SH-SY5Y (cell line): ENCODE results near the gene IL4R.

Experiments used
- GATA2 ChIP-seq: IDR thresholded peaks from 2 replicates; pipeline ENCODE4 v1.6.1; 2011; ENCODE audit warnings: mild to moderate bottlenecking, low read depth, low read length
- GATA3 ChIP-seq: IDR thresholded peaks from 2 replicates; pipeline ENCODE4 v1.6.1; 2011; ENCODE audit warnings: low read depth, mild to moderate bottlenecking, low read length, moderate library complexity

DNA sequence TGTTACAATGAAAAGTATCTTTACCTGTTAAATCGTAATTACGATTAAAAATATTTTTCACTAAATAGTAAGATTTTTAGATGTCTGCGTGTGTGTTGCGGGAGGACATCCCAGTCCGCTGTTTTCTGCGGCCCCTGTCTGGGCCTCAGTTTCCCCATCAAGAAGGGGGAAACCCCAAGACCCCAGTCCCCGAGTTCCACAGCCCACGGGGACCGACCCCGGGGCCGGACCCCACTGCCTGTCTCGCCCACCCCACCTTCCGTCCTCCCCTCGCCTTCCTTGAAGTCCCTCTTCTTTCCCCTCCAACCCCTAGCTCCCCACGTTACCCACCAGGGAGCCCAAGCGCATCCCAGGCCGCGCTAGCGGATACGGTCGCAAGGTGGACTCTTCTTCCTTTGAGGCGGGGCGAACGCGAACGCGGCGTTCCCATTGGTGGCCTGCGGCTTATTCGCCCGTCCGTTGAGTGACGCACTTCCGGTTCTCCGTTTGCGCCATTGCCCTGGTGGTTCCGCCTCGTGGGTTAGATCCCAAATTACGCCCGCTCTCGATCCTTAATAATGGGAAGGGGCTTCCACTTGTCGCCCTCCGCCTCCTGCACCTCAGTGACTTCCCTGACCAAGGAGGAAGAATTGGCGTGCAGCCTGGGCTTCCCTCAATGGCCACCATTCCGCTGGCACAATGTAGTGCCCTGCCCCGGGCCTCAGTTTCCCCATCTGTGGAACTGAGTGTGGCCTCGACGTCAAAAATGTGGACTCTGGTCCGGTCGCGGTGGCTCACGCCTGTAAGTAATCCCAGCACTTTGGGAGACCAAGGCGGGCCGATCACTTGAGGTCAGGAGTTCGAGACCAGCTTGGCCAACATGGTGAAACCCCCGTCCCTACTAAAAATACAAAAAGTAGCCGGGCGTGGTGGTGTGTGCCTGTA is 45.1 kb upstream of the IL4R start, which contains the start of gene NSMCE1:
- no peak for TF ChIP-seq GATA2
- TF ChIP-seq GATA3: no peak
